K562 (cell line): ENCODE results near the gene RNF34. TPM values are rescaled to one million over a fixed set of nuclear protein-coding genes. Genes with fewer than 3 reads are reported as not detected.

ENCODE experiments used
- ARNT ChIP-seq, 2 experiments: fragments of 450-650 bp; IDR thresholded peaks; 2 replicates each; pipeline ENCODE4 v1.6.1; 2016; ENCODE audit warnings: mild to moderate bottlenecking in 1 of 2
- HDGF ChIP-seq: fragments of 450-650 bp; IDR thresholded peaks from 2 replicates; pipeline ENCODE4 v1.6.1; 2016
- HIVEP1 ChIP-seq: fragments of 250-450 bp; sonication (Bioruptor Pico); IDR thresholded peaks from 2 replicates; pipeline ENCODE4 v1.4.0; 2020; ENCODE audit warnings: mild to moderate bottlenecking
- MXI1 ChIP-seq: IDR thresholded peaks from 2 replicates; pipeline ENCODE4 v1.6.1; 2011; ENCODE audit warnings: low read depth, mild to moderate bottlenecking, improper control_type of control experiment, low read length
- MYBL2 ChIP-seq, 2 experiments: fragments of 450-650 bp in 1 of 2; sonication (generic) in 1 of 2; formaldehyde crosslinking in 1 of 2; IDR thresholded peaks; 2 replicates each; pipeline versions ENCODE4 v1.6.1 to v1.8.1; 2017 to 2022; ENCODE audit warnings: borderline replicate concordance in 1 of 2, inconsistent platforms in 1 of 2, low read depth in 1 of 2, mild to moderate bottlenecking in 1 of 2, missing genetic modification reagents in 1 of 2, moderate library complexity in 1 of 2
- NR2C2 ChIP-seq, 2 experiments: fragments of 200-800 bp in 1 of 2; sonication (Bioruptor generic) in 1 of 2; sonication (generic) in 1 of 2; formaldehyde crosslinking in 1 of 2; IDR thresholded peaks; 2 replicates each; pipeline versions ENCODE4 v1.6.1 to v1.8.0; 2016 to 2022; ENCODE audit warnings: mild to moderate bottlenecking in 1 of 2, missing compliant biosample characterization in 1 of 2, missing genetic modification characterization in 1 of 2, missing genetic modification reagents in 1 of 2
- NR2F6 ChIP-seq: fragments of 450-650 bp; formaldehyde crosslinking; IDR thresholded peaks from 2 replicates; pipeline ENCODE4 v1.4.0; 2020; ENCODE audit warnings: mild to moderate bottlenecking
- PHF8 ChIP-seq: fragments of 200-600 bp; sonication (generic); IDR thresholded peaks from 2 replicates; pipeline ENCODE4 v1.6.1; 2012; ENCODE audit warnings: mixed run types, mild to moderate bottlenecking, inconsistent platforms, low read length, moderate library complexity, borderline replicate concordance
- SIN3B ChIP-seq: fragments of 450-650 bp; IDR thresholded peaks from 2 replicates; pipeline ENCODE4 v1.6.1; 2017; ENCODE audit warnings: low read depth, mild to moderate bottlenecking, moderate library complexity
- TAL1 ChIP-seq: fragments of 450-650 bp; IDR thresholded peaks from 2 replicates; pipeline ENCODE4 v1.6.1; 2016; ENCODE audit warnings: mild to moderate bottlenecking
- TCF3 ChIP-seq: sonication (generic); formaldehyde crosslinking; IDR thresholded peaks from 2 replicates; pipeline ENCODE4 v1.4.0; 2020; ENCODE audit warnings: mild to moderate bottlenecking, missing genetic modification reagents
- THRAP3 ChIP-seq: fragments of 450-650 bp; IDR thresholded peaks from 2 replicates; pipeline ENCODE4 v1.6.1; 2016; ENCODE audit warnings: mild to moderate bottlenecking, inconsistent platforms, borderline replicate concordance
- WHSC1 ChIP-seq: IDR thresholded peaks from one replicate; pipeline ENCODE4 v1.6.1; 2012; ENCODE audit warnings: low read length, control low read depth, inconsistent platforms
- ZFP1 ChIP-seq: fragments of 450-650 bp; formaldehyde crosslinking; IDR thresholded peaks from 2 replicates; pipeline ENCODE4 v1.4.0; 2020; ENCODE audit warnings: mild to moderate bottlenecking, mixed read lengths
- ZNF143 ChIP-seq: sonication (generic); formaldehyde crosslinking; IDR thresholded peaks from 2 replicates; pipeline ENCODE4 v1.9.0; 2022; ENCODE audit warnings: mild to moderate bottlenecking, missing genetic modification reagents
- polyA plus RNA-seq, 8 experiments: library from polyadenylated mRNA; depleted of rRNA in 4 of 8; stranded (reverse) in 5 of 8; unstranded in 3 of 8; fragments of >200 nt; fragmentation: Nextera tagmentation in 2 of 8; fragmentation: Illumina TruSeq in 1 of 8; extraction: Ambion mirVana in 2 of 8; extraction: Trizol in 1 of 8; gene quantifications; 2 replicates each; pipeline versions ENCODE4 v1.2.1 to v1.2.3, GENCODE V29; 2011 to 2014; ENCODE audit warnings: inconsistent platforms in 1 of 8, missing spikeins in 1 of 8
- total RNA-seq, 7 experiments: library from RNA; depleted of rRNA in 6 of 7; stranded (reverse); fragments of >200 nt in 6 of 7; fragmentation: Illumina TruSeq in 2 of 7; extraction: Trizol in 2 of 7; gene quantifications; 2 replicates each; pipeline versions ENCODE4 v1.2.1 to v1.2.3, GENCODE V29; 2011 to 2021; ENCODE audit warnings: low replicate concordance in 1 of 7
- TF ChIP-seq, protein P1 (sequence below): fragments of 450-650 bp; formaldehyde crosslinking; IDR thresholded peaks from 2 replicates; pipeline ENCODE4 v1.4.0; 2022; ENCODE audit warnings: missing genetic modification characterization
- TF ChIP-seq, protein P2 (sequence below): fragments of 250-450 bp; sonication (Bioruptor Pico); IDR thresholded peaks from 2 replicates; pipeline ENCODE4 v1.8.0; 2022; ENCODE audit warnings: inconsistent platforms
- TF ChIP-seq, protein P3 (sequence below): fragments of 250-450 bp; sonication (Bioruptor Pico); IDR thresholded peaks from 2 replicates; pipeline ENCODE4 v1.4.0; 2020; ENCODE audit warnings: mild to moderate bottlenecking, moderate library complexity
- TF ChIP-seq, protein P4 (sequence below): sonication (generic); formaldehyde crosslinking; IDR thresholded peaks from 2 replicates; pipeline ENCODE4 v1.5.0; 2020; ENCODE audit warnings: missing genetic modification reagents
- TF ChIP-seq, protein P5 (sequence below): fragments of 250-450 bp; sonication (Bioruptor Pico); IDR thresholded peaks from 2 replicates; pipeline ENCODE4 v1.4.0; 2020; ENCODE audit warnings: borderline replicate concordance

RNF34 gene
- total and polyA plus RNA-seq, 9 of the 15 experiments (the other 6 are each of a cell fraction or from before 2014, with no cell fraction given) = 41.7 to 88.9 (median 54.1) TPM

DNA sequence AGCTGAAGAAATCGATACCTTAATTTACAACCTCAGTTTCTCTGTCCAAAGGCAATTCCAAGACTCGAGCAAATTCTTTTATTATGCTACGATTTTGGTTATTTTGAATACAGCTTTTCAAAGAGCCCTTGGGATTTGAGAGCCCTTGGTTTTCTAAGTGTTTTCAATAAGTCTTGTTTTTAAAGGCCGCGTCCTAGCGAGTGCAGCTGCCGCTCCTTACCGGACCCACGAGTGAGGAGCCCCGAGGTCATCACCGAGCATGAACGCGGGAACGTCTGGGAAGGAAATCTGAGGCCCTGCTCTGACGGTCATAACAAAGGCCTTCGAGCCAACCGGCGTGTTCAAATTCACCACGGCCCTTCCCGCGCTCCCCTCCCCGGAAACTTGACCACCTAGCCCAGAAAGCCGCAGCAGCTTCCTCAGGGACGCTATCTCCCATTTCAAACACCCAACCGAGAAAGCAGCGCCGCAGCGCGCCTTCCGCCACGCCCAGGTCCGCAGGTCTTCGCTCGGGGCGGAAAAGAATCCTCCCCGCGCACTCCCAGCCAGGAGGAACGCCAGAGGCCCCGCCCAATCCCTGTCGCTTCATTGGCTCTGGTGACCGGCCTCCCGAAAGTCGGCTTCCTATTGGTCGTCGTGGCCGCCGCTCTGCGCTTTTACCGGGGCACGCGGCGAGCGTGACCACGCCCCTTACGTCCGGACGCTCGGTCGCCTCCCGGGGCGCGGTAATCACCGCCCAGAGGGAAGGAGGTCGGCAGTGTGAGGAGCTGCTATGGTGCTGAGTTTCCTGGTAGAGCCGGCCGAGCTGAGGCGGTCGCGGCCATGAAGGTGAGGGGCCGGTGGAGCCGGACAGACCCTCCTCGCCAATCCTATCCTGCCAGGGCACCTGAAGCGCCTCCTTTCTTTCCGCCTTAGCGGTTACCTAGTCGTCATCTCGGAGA, at the start of gene RNF34 (continued):
- TF ChIP-seq HDGF (no peak), THRAP3 (no peak), PHF8 (peak; percentile 94), TCF3 (0 out of 2 replicates have a peak, but pooled peaks have one; percentile 2), MXI1 (peak; percentile 42; the same call in 1 of the 2 replicates), TAL1 (no peak), ZNF143 (CRISPR knock-in tag) (peak; percentile 21; the same call in 1 of the 2 replicates), ZFP1 (no peak), MYBL2 (IDR thresholded peaks at IDR 0.05; ENCODE audit: low read depth) (no peak), MYBL2 (CRISPR knock-in tag; IDR thresholded peaks at IDR 0.05; ENCODE audit: borderline replicate concordance) (no peak), NR2F6 (no peak), HIVEP1 (CRISPR knock-in tag) (no peak), WHSC1 (no peak), ARNT (IDR thresholded peaks at IDR 0.05) (no peak), SIN3B (0 out of 2 replicates have a peak, but pooled peaks have one; percentile 14), NR2C2 (CRISPR knock-in tag; IDR thresholded peaks at IDR 0.05) (no peak), NR2C2 (tag; IDR thresholded peaks at IDR 0.05) (peak; percentile 81; the same call in 1 of the 2 replicates)
- TF ChIP-seq, protein P1, sequence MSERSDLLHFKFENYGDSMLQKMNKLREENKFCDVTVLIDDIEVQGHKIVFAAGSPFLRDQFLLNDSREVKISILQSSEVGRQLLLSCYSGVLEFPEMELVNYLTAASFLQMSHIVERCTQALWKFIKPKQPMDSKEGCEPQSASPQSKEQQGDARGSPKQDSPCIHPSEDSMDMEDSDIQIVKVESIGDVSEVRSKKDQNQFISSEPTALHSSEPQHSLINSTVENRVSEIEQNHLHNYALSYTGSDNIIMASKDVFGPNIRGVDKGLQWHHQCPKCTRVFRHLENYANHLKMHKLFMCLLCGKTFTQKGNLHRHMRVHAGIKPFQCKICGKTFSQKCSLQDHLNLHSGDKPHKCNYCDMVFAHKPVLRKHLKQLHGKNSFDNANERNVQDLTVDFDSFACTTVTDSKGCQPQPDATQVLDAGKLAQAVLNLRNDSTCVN (CRISPR knock-in tag) = no peak
- TF ChIP-seq, protein P2, sequence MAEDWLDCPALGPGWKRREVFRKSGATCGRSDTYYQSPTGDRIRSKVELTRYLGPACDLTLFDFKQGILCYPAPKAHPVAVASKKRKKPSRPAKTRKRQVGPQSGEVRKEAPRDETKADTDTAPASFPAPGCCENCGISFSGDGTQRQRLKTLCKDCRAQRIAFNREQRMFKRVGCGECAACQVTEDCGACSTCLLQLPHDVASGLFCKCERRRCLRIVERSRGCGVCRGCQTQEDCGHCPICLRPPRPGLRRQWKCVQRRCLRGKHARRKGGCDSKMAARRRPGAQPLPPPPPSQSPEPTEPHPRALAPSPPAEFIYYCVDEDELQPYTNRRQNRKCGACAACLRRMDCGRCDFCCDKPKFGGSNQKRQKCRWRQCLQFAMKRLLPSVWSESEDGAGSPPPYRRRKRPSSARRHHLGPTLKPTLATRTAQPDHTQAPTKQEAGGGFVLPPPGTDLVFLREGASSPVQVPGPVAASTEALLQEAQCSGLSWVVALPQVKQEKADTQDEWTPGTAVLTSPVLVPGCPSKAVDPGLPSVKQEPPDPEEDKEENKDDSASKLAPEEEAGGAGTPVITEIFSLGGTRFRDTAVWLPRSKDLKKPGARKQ (CRISPR knock-in tag) = no peak
- TF ChIP-seq, protein P3, sequence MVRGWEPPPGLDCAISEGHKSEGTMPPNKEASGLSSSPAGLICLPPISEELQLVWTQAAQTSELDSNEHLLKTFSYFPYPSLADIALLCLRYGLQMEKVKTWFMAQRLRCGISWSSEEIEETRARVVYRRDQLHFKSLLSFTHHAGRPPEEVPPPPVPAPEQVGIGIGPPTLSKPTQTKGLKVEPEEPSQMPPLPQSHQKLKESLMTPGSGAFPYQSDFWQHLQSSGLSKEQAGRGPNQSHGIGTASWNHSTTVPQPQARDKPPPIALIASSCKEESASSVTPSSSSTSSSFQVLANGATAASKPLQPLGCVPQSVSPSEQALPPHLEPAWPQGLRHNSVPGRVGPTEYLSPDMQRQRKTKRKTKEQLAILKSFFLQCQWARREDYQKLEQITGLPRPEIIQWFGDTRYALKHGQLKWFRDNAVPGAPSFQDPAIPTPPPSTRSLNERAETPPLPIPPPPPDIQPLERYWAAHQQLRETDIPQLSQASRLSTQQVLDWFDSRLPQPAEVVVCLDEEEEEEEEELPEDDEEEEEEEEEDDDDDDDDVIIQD = no peak
- TF ChIP-seq, protein P4, sequence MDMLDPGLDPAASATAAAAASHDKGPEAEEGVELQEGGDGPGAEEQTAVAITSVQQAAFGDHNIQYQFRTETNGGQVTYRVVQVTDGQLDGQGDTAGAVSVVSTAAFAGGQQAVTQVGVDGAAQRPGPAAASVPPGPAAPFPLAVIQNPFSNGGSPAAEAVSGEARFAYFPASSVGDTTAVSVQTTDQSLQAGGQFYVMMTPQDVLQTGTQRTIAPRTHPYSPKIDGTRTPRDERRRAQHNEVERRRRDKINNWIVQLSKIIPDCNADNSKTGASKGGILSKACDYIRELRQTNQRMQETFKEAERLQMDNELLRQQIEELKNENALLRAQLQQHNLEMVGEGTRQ (CRISPR knock-in tag) = peak; percentile 77
- TF ChIP-seq, protein P5, sequence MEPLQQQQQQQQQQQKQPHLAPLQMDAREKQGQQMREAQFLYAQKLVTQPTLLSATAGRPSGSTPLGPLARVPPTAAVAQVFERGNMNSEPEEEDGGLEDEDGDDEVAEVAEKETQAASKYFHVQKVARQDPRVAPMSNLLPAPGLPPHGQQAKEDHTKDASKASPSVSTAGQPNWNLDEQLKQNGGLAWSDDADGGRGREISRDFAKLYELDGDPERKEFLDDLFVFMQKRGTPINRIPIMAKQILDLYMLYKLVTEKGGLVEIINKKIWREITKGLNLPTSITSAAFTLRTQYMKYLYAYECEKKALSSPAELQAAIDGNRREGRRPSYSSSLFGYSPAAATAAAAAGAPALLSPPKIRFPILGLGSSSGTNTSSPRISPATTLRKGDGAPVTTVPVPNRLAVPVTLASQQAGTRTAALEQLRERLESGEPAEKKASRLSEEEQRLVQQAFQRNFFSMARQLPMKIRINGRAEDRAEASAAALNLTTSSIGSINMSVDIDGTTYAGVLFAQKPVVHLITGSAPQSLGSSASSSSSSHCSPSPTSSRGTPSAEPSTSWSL (CRISPR knock-in tag) = no peak
